Nucleus accumbens (tissue), 56 donors: Measurements from ENCODE around the gene MED27.

Experiments
- DNase-seq, 56 donors: peaks; one replicate each; lab custom pipeline; 2025; lab: John Stamatoyannopoulos, UW

Gene MED27

GRCh38 chr9:132002643-132003318, 76.9 kb downstream of the MED27 start:
- no peak for DNase-seq

GRCh38 chr9:132001567-132001966, 78.1 kb downstream of the MED27 start:
- DNase-seq: no peak

DNA sequence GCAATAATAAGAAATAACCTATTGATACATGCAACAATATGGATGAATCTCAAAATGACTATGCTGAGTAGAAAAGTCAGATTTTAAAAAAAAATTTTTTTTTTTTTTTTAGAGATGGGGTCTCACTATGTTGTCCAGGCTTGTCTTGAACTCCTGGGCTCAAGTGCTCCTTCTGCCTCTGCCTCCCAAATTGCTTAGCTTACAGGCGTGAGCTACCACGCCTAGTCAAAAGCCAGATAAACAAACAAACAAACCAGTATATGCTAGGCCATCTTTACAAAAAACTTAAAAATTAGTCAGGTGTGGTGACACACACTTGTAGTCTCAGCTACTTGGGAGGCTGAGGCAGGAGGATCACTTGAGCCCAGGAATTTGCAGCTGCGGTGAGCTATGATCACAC, 79.0 kb downstream of the MED27 start:
- no peak for DNase-seq

DNA sequence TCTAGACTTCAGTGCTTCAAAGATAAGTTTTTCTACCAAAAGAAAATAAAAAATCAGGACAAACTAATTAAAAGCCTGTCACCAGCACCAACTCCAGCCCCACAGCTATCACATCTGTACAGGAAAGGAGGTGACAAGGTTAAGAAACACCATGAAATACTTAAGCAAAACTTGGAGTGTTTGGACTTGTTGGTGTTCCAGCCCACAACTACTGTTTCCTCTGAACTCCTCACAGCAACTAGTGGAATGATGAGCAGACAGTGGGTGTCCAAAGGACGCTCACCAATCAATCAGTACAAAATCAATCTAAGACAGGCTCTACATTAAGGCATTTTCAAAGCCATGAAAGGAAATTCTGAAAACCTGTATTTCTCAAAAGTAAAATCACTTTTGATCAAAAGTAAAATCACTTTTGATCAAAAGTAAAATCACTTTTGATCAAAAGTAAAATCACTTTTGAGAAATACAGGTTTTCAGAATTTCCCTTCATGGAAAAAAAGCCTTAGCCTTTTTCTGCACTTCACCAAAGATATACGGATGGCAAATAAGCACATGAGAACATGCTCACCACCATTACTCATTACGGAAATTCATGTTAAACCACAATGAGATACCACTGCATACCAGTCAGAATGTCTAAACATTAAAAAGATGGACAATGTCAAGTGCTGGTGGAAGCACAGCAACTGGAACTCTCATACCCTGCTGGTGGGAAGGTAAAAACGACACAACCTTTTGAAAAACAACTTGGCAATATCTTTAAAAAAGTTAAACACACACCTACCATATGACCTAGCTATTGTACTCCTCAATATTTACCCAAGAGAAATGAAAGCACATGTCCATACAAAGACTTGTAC, 79.7 kb downstream of the MED27 start:
- DNase-seq: no peak

- peak in 5 of 56 donors; percentile 5 to 33 (median 7) for DNase-seq
These were observed 81.9 kb downstream of the MED27 start for GRCh38 chr9:131997779-131998178.

GRCh38 chr9:131997076-131997475, 82.6 kb downstream of the MED27 start:
- no peak for DNase-seq

GRCh38 chr9:131995382-131995781, 84.3 kb downstream of the MED27 start:
- no peak for DNase-seq

- no peak for DNase-seq
These were observed 85.1 kb downstream of the MED27 start for GRCh38 chr9:131994364-131995125.

- DNase-seq: no peak
These were observed 86.6 kb downstream of the MED27 start for GRCh38 chr9:131992906-131993657.

DNA sequence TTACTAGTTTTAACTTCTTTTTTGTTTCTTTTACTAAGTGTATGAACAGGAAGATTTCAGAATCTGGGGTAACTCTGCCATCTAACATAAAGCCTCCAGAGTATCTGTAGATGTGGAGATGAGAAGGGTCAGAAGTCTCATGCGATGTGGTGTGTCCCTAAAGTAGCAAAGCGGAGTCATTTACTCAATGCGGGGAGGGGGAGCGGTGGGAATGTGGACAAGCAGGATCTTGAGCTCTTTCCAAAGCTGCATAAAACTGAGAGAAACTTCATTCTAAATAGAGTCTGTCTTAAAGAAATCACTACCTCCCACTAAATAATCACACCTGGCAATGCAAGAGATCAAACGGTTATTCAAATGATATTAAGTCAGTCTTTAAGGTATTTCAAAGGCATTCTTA, 92.4 kb downstream of the MED27 start:
- no peak for DNase-seq

- no peak for DNase-seq
These were observed 93.1 kb downstream of the MED27 start for GRCh38 chr9:131986576-131986975.

- no peak for DNase-seq
These were observed 93.6 kb downstream of the MED27 start for GRCh38 chr9:131986089-131986488.

DNA sequence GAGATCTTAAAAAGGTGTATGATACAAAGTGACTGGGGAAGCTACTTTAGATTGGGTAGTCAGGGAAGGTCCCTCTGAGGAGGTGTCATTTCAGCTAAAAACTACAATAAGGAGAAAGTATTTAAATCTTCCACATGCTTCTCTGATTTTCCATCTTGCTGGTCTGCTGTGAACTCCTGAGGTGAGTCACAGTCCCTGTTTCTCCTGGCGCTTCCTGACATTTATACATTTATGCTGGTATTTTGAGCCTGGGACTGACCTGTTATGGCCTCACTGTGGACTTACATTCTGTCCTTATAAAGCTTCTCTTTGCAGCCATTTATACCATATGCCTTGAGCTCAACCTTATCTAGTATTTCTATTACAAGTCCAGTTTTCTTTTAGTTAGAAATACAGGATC, 95.1 kb downstream of the MED27 start:
- DNase-seq: no peak

- no peak for DNase-seq
These were observed 96.9 kb downstream of the MED27 start for GRCh38 chr9:131982671-131983239.

- no peak for DNase-seq
These were observed 97.6 kb downstream of the MED27 start for GRCh38 chr9:131982102-131982501.

- no peak for DNase-seq
These were observed 98.4 kb downstream of the MED27 start for GRCh38 chr9:131981116-131981776.

- peak in 3 of 56 donors; percentile 16 to 19 (median 19) for DNase-seq
These were observed 99.2 kb downstream of the MED27 start for GRCh38 chr9:131980267-131981016.

- DNase-seq: peak in 1 of 56 donors; percentile 18
These were observed 102.4 kb downstream of the MED27 start for GRCh38 chr9:131977109-131977838.
